ENCODE measurements around the gene PRIMPOL. TPM values are rescaled to one million over a fixed set of nuclear protein-coding genes. Genes with fewer than 3 reads are reported as not detected.

Gene PRIMPOL
- total RNA-seq, 1 donor from 2014 or later, result 11.3 TPM

- Mint-ChIP-seq H3K27me3 (ENCODE audit: low read depth) (no peaks in the 10 kb centered on the region), H3K36me3 (ENCODE audit: low read depth) (peaks cover 25% of the 10 kb centered on the region), H3K27ac (ENCODE audit: unreplicated experiment) (no peak overlapping the region), H3K9me3 (ENCODE audit: low read depth) (no peaks in the 10 kb centered on the region), H3K4me1 (ENCODE audit: low read depth) (no peaks in the 10 kb centered on the region), H3K4me3 (ENCODE audit: unreplicated experiment) (no peak overlapping the region)
- TF ChIP-seq CTCF (IDR thresholded peaks at IDR 0.05), result no peak
- DNase-seq (ENCODE audit: low spot score), result no peak
Measured at GRCh38 chr4:184671101-184671500, 21.6 kb downstream of the PRIMPOL start.

- no peaks in the 10 kb centered on the region for H3K27me3 Mint-ChIP-seq (ENCODE audit: low read depth)
- H3K4me1 Mint-ChIP-seq (ENCODE audit: low read depth), result no peaks in the 10 kb centered on the region
- DNase-seq (ENCODE audit: low spot score), result no peak
- no peak overlapping the region for H3K4me3 Mint-ChIP-seq (ENCODE audit: unreplicated experiment)
- no peaks in the 10 kb centered on the region for H3K9me3 Mint-ChIP-seq (ENCODE audit: low read depth)
- no peak overlapping the region for H3K27ac Mint-ChIP-seq (ENCODE audit: unreplicated experiment)
- H3K36me3 Mint-ChIP-seq (ENCODE audit: low read depth), result peaks cover 25% of the 10 kb centered on the region
- no peak for TF ChIP-seq CTCF (IDR thresholded peaks at IDR 0.05)
Measured at GRCh38 chr4:184672741-184673140, 23.2 kb downstream of the PRIMPOL start.

GRCh38 chr4:184674011-184674410 lies 24.5 kb downstream of the PRIMPOL start:
- Mint-ChIP-seq H3K4me1 (ENCODE audit: low read depth) (no peaks in the 10 kb centered on the region), H3K4me3 (ENCODE audit: unreplicated experiment) (no peak overlapping the region), H3K27ac (ENCODE audit: unreplicated experiment) (no peak overlapping the region), H3K9me3 (ENCODE audit: low read depth) (no peaks in the 10 kb centered on the region), H3K27me3 (ENCODE audit: low read depth) (no peaks in the 10 kb centered on the region), H3K36me3 (ENCODE audit: low read depth) (peaks cover 17% of the 10 kb centered on the region)
- TF ChIP-seq CTCF (IDR thresholded peaks at IDR 0.05), result no peak
- no peak for DNase-seq (ENCODE audit: low spot score)

GRCh38 chr4:184675018-184675417 lies 25.5 kb downstream of the PRIMPOL start:
- no peak overlapping the region for H3K27ac Mint-ChIP-seq (ENCODE audit: unreplicated experiment)

GRCh38 chr4:184675821-184676492 lies 26.4 kb downstream of the PRIMPOL start:
- no peak overlapping the region for H3K4me3 Mint-ChIP-seq (ENCODE audit: unreplicated experiment)
- no peak overlapping the region for H3K27ac Mint-ChIP-seq (ENCODE audit: unreplicated experiment)
- no peak for TF ChIP-seq CTCF (IDR thresholded peaks at IDR 0.05)
- no peak for DNase-seq (ENCODE audit: low spot score)
- peaks cover 2% of the 10 kb centered on the region for H3K4me1 Mint-ChIP-seq (ENCODE audit: low read depth)
- H3K9me3 Mint-ChIP-seq (ENCODE audit: low read depth), result no peaks in the 10 kb centered on the region
- H3K27me3 Mint-ChIP-seq (ENCODE audit: low read depth), result no peaks in the 10 kb centered on the region
- peaks cover 16% of the 10 kb centered on the region for H3K36me3 Mint-ChIP-seq (ENCODE audit: low read depth)

More at GRCh38 chr4:184675018-184675417, 25.5 kb downstream of the PRIMPOL start:
- Mint-ChIP-seq H3K4me3 (ENCODE audit: unreplicated experiment) (no peak overlapping the region), H3K36me3 (ENCODE audit: low read depth) (peaks cover 16% of the 10 kb centered on the region), H3K4me1 (ENCODE audit: low read depth) (no peaks in the 10 kb centered on the region), H3K27me3 (ENCODE audit: low read depth) (no peaks in the 10 kb centered on the region), H3K9me3 (ENCODE audit: low read depth) (no peaks in the 10 kb centered on the region)
- DNase-seq (ENCODE audit: low spot score), result no peak
- no peak for TF ChIP-seq CTCF (IDR thresholded peaks at IDR 0.05)
